Vagina (tissue), 2 donors: Measurements from ENCODE around the gene UBTD1.

ENCODE experiments used
- CTCF ChIP-seq, 3 experiments: fragments of 450-650 bp in 2 of 3; fragments of 200-600 bp in 1 of 3; sonication (generic) in 1 of 3; IDR thresholded peaks; one replicate each; pipeline ENCODE4 v1.5.1; 2017 to 2019; ENCODE audit warnings: antibody characterized with exemption in 3 of 3, mild to moderate bottlenecking in 2 of 3, moderate library complexity in 2 of 3
- POLR2A ChIP-seq, 2 donors: fragments of 450-650 bp; IDR thresholded peaks; one replicate each; pipeline ENCODE4 v1.6.1; 2017; ENCODE audit warnings: antibody characterized with exemption in 2 of 2, mild to moderate bottlenecking in 2 of 2, moderate library complexity in 2 of 2
- POLR2AphosphoS5 ChIP-seq, 2 donors: sonication (generic); formaldehyde crosslinking; IDR thresholded peaks; one replicate each; pipeline ENCODE4 v1.9.0; 2017; ENCODE audit warnings: antibody characterized with exemption in 2 of 2, mild to moderate bottlenecking in 2 of 2, low read depth in 1 of 2; ENCODE audit not compliant: insufficient read depth in 1 of 2

GRCh38 chr10:97464226-97464625, 34.5 kb upstream of the UBTD1 start:
- no peak for TF ChIP-seq CTCF (IDR thresholded peaks at IDR 0.05)
- TF ChIP-seq POLR2AphosphoS5 (IDR thresholded peaks at IDR 0.05; ENCODE audit: insufficient read depth in 1 of 2, low read depth in 1 of 2): no peak
- no peak for TF ChIP-seq POLR2A (IDR thresholded peaks at IDR 0.05)
